Mesothelial cell of epicardium (in vitro differentiated cells): ENCODE results near the gene PGAP1. TPM values are rescaled to one million over a fixed set of nuclear protein-coding genes. Genes with fewer than 3 reads are reported as not detected.

Source experiments
- DNase-seq, 2 experiments: peaks; one replicate each; pipeline ENCODE4 v3.0.0; 2021; ENCODE audit warnings: low spot score in 2 of 2; ENCODE audit not compliant: unreplicated experiment in 2 of 2
- H3K27ac Mint-ChIP-seq: 2 replicates; pipeline ENCODE4 v1.8.0; 2021; ENCODE audit warnings: mixed read lengths
- H3K27me3 Mint-ChIP-seq: 2 replicates; pipeline ENCODE4 v1.8.0; 2021; ENCODE audit warnings: low read depth, mixed read lengths
- H3K36me3 Mint-ChIP-seq: 2 replicates; pipeline ENCODE4 v1.8.0; 2021; ENCODE audit warnings: mixed read lengths
- H3K4me1 Mint-ChIP-seq: 2 replicates; pipeline ENCODE4 v1.8.0; 2021; ENCODE audit warnings: mixed read lengths
- H3K4me3 Mint-ChIP-seq: 2 replicates; pipeline ENCODE4 v1.8.0; 2021; ENCODE audit warnings: mild to moderate bottlenecking, moderate library complexity, mixed read lengths
- H3K9me3 Mint-ChIP-seq: 2 replicates; pipeline ENCODE4 v1.8.0; 2021; ENCODE audit warnings: mixed read lengths
- CTCF ChIP-seq: fragments of 200-600 bp; sonication (generic); IDR thresholded peaks from one replicate; pipeline ENCODE4 v1.5.0; 2021; ENCODE audit warnings: antibody characterized with exemption; ENCODE audit not compliant: unreplicated experiment
- total RNA-seq: library from RNA; stranded (reverse); gene quantifications from 3 replicates; pipeline ENCODE4 v1.2.1, GENCODE V29; 2021

Gene PGAP1
- total RNA-seq, 1 donor from 2014 or later = 55.6 TPM

DNA sequence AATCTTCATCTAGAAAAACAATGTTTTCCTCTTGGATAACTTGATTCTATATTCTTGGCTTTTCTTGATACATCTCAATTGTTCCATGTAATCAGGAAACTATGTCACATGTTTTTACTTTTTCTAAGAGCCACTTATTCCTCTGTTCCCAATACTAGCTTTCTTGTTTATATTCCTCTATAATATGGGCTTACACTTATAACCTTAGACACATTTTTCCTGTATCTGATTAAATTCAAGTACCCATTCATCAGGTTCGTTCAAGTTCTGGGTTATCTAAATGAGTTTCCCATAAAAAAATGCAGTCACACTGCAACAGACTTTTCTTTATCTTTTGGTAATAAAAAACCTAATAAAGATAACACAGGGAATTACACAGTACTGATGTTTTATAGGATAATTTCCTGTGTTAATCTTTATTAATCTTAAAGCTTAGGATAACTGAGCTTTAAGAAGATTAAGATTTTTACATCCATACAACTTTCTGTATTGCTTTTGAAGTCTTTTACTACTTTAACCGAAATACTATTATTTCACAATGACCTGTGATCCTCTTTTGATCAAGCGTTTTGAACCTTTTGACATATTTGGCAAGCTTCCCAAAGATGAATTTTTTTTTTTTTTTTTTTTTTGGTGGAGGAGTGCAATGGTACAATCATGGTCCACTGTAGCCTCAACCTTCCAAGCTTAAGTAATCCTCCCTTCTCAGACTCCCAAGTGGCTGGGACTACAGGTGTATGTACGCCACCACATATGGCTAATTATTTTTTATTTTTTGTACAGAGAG lies 73.0 kb downstream of the PGAP1 start:
- DNase-seq = no peak
- Mint-ChIP-seq H3K4me3 (no peak overlapping the region), H3K9me3 (peaks cover 3% of the 10 kb centered on the region), H3K4me1 (peaks cover 7% of the 10 kb centered on the region), H3K27ac (peak overlapping the region; percentile 76), H3K27me3 (peaks cover 2% of the 10 kb centered on the region), H3K36me3 (peaks cover 22% of the 10 kb centered on the region)
- no peak for TF ChIP-seq CTCF

GRCh38 chr2:196851088-196851487 lies 75.4 kb downstream of the PGAP1 start:
- TF ChIP-seq CTCF = no peak
- no peak overlapping the region for H3K27ac Mint-ChIP-seq
- peaks cover 2% of the 10 kb centered on the region for H3K27me3 Mint-ChIP-seq
- H3K4me3 Mint-ChIP-seq = no peak overlapping the region
- DNase-seq = no peak
- H3K4me1 Mint-ChIP-seq = peaks cover 7% of the 10 kb centered on the region
- H3K9me3 Mint-ChIP-seq = no peaks in the 10 kb centered on the region
- peaks cover 18% of the 10 kb centered on the region for H3K36me3 Mint-ChIP-seq

DNA sequence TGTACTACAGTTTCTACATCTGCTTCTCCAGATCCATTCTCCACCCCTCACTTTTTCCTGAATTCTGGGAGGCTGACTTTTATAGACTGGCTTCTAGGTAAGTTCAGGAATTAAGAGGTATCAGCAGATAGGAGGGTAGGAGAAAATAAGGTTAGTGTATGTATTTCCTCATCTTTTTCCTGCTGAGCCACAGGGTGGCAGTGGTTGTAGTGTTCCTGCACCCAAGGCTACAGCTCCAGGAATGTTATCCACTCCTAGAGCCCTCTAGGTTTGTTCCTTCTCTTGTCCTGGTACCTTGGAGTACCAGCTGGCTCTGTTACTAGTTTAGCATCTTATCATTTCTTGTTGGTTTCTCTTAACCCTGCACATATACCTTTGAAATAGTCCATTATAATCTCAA lies 76.6 kb downstream of the PGAP1 start:
- no peak overlapping the region for H3K4me3 Mint-ChIP-seq
- DNase-seq = no peak
- peaks cover 7% of the 10 kb centered on the region for H3K4me1 Mint-ChIP-seq
- H3K36me3 Mint-ChIP-seq = peaks cover 26% of the 10 kb centered on the region
- peaks cover 2% of the 10 kb centered on the region for H3K27me3 Mint-ChIP-seq
- no peak overlapping the region for H3K27ac Mint-ChIP-seq
- TF ChIP-seq CTCF = no peak
- H3K9me3 Mint-ChIP-seq = no peaks in the 10 kb centered on the region

- no peak for DNase-seq
- Mint-ChIP-seq H3K4me3 (no peak overlapping the region), H3K27me3 (no peaks in the 10 kb centered on the region), H3K27ac (no peak overlapping the region), H3K36me3 (peaks cover 29% of the 10 kb centered on the region), H3K9me3 (no peaks in the 10 kb centered on the region), H3K4me1 (no peaks in the 10 kb centered on the region)
- no peak for TF ChIP-seq CTCF
These were observed 80.2 kb downstream of the PGAP1 start for GRCh38 chr2:196846295-196846694.

GRCh38 chr2:196845371-196845770 lies 81.1 kb downstream of the PGAP1 start:
- no peaks in the 10 kb centered on the region for H3K4me1 Mint-ChIP-seq
- no peaks in the 10 kb centered on the region for H3K9me3 Mint-ChIP-seq
- no peak for TF ChIP-seq CTCF
- H3K4me3 Mint-ChIP-seq = no peak overlapping the region
- no peak overlapping the region for H3K27ac Mint-ChIP-seq
- DNase-seq = no peak
- H3K36me3 Mint-ChIP-seq = peaks cover 33% of the 10 kb centered on the region
- no peaks in the 10 kb centered on the region for H3K27me3 Mint-ChIP-seq
